GM18508 (cell line): ENCODE results near the gene HLA-DPA1.
"Not testable (repeated sequence)": the region's sequence is repeated elsewhere in the genome, so short reads cannot be mapped to it uniquely, and the experiment has no call there.

ENCODE experiments used
- ATAC-seq: cut with Tn5 transposase; IDR thresholded peaks from one replicate; pipeline ENCODE4 v1.9.1; 2021; ENCODE audit warnings: moderate number of reproducible peaks; ENCODE audit not compliant: insufficient read depth, unreplicated experiment

The HLA-DPA1 gene

DNA sequence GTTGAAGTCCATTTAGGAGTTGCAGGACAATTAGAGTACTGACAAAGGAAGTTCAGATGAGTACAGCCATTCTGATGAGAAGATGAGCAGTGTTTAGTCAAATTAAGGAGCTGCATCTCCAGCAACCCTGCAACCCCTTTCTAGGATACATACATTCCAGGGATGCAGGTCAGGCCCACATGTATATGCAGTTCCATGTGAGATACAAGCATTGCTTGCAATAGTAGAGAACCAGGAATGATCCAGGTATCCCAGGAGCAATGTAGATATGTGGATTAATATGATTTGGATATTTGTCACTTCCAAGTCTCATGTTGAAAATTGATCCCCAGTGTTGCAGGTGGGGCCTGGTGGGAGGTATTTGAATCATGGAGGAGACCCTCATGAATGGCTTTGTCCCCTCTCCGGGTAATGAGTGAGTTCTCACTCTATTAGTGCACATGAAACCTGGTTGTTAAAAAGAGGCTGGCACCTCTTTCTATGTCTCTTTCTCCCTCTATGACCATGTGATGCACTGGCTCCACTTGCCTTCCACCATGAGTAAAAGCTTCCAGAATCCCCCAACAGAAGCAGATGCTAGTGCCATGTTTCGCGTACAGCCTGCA, 6.4 kb downstream of the HLA-DPA1 start:
- no peak for ATAC-seq

DNA sequence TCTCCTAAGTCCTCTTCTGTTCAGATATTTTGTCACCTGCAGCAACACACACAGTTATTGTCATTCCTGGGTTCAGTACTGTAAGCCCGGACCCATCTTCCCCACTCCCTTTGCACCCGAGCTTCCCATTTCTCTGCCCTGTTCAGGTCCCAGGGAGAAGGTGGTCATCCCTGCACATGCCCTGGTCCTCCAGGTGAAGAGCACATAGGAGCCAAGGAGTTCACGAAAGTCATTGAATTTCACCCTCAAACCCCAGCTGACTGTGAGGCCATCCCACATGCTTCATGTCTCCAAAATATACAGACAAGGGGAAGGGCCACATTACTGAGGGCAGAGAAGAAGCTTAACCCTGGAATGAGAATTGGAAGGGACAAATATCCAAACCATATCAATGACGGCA, 8.1 kb downstream of the HLA-DPA1 start:
- no peak for ATAC-seq

DNA sequence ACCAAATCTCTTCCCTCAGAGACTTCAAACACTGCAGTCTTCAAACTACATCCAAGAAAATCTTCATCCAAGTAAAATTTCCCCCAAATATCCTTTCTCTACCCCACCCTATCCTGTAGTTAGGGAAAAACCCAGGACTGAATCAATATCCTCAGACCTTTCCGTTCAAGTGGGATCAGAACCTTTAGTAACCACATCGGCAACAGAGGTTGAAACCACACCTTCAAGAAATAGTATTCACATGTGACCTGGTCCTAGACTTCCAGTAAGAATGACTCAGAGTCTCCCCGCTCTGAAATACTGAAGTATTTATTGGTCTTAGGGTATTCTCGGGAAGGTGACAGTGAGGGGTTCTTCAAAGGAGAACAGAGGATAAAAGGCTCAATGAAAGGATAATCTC, 8.7 kb downstream of the HLA-DPA1 start:
- no peak for ATAC-seq

DNA sequence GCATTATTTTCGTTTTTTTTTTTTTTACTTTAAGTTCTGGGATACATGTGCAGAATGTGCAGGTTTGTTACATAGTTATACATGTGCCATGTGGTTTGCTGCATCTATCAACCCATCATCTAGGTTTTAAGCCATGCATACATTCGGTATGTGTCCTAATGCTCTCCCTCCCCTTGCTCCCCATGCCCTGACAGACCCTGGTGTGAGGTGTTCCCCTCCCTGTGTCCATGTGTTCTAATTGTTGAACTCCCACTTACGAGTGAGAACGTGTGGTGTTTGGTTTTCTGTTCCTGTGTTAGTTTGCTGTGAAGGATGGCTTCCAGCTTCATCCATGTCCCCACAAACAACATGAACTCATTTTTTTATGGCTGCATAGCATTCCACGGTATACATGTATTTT, 10.0 kb downstream of the HLA-DPA1 start:
- not testable (repeated sequence) for ATAC-seq

- no peak for ATAC-seq
Measured at GRCh38 chr6:33061987-33062386, 11.5 kb downstream of the HLA-DPA1 start.

DNA sequence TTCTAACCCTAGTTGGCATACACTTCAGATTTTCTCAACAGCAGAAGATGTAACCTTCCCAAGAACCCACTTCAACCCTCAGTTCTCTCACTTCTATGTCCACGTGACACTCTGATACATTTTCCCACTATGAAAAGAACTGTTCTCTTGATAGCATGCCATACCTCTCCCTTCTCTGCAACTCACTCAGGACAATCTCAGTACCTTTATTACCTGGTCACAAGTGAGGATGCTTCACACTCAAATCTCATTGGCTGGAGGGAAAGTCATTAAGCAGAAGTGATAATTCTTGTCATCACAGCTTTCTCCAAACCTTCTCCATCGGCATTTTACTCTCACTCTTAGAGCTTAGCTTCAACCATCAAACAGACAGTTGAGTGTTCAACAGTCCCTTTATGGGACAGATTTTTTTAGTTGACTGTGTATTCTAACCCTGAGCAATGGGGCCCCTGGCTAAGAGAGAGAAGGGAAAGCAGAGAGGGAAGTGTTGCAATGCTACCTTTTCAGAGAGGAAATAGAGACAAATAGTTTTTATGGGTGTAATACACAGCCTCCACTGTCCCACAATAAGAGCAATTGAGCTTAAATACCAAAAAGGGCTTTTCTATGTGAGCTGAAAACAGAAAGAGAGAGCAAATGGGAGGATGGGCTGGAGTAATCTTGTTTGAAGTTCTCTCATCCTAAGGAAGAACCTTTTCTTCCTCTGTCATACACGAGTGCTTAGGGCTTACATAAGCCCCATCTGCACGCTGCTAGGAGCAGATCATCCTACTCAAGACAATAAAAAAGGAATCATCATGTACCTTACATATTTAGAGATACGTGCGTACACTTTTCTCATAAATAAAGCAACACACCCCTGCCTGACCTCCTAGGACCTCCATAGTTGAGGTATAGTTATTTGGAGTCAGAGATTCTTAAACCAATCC, 16.0 kb downstream of the HLA-DPA1 start:
- no peak for ATAC-seq

DNA sequence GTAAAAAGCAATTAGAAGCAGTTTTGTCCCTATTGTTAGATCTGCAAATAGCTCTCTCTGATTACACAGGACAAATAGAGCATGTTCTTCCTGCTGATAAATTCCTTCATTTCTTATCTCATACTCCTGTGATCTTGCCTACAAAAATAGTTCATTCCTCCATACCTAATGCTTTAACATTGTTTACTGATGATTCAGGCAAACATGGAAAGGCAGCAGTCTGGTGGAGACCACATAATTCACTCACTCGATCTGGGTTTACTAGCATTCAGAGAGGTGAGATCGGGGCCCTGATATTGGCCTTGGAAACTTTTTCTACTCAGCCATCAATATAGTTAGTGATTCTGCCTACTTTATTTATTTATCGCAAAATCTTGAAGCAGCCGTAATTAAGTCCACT, 20.2 kb downstream of the HLA-DPA1 start:
- ATAC-seq, result no peak

GRCh38 chr6:33052627-33053026, 20.8 kb downstream of the HLA-DPA1 start:
- ATAC-seq, result no peak

- no peak for ATAC-seq
Measured at GRCh38 chr6:33050014-33050810, 23.2 kb downstream of the HLA-DPA1 start.

DNA sequence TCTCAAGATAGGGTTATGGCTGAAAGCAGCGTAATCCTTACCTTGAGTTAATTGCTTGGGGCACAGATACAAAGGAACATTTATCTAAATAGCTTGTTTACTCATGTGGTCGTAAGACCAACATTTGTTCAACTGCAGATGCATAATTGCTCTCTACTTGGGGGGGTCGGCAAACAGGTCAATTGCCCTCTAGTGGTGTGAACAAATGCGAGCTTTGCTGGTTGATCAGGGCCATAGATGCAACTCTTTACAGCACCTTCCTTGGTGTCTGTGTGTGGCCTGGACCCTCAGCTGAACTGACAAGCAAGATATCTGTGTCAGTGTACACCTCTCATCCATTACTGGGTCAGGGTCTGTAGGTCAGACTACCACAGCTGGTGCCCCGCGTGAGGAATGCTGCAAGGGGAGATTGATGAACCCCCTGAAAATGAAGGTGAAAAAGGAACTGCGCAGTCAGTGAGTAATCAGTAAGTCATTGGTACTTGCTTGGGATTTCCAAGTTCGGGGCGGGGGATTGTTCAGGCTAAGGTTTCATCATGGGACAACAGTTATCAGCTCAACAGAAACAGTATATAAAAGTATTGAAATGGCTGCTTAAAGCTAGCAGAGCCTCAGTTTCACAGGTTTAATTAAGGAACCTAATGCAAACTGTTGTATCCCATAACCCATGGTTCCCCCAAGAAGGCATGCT, 24.0 kb downstream of the HLA-DPA1 start:
- ATAC-seq, result no peak

- no peak for ATAC-seq
Measured at GRCh38 chr6:33040157-33040556, 33.3 kb downstream of the HLA-DPA1 start.

DNA sequence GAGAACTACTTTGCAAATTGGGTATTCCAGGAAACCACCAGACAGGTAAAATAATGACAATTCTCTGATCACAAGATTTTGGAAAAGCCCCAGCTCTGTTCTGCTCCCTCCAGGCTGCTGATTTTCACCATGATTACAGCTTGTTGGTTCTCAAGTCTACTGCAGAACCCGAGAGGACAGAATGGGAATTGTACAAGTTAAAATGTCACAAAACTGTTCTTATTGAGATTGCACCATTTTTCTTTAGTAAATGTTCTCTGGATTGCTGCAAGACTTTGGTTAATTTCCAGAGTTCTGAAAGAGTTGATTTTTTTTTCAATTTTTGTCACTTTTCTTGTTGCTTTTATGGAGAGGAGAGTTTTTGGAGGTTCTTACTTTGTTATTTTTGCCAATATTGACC, 36.9 kb downstream of the HLA-DPA1 start:
- ATAC-seq, result no peak

- no peak for ATAC-seq
Measured at GRCh38 chr6:33034554-33034953, 38.9 kb downstream of the HLA-DPA1 start.

DNA sequence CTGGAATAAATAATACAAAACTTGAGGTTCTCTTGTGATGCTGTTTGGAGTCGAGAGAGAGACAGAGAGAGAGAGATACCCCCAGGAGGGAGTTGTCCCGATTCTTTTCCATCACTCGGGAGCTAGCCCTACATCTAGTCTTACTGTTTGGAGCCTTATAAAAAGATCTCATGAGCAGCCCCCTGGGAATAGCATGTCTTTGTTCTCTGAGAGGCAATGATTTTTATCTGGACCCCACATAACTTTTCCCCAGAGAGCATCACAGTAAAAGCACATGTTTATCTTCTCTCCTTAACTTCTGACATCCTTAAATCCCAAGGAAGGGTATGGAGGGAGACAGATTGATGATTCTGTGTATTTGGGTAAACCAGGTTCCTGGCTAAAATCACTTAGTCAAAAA, 43.2 kb downstream of the HLA-DPA1 start:
- ATAC-seq, result no peak

DNA sequence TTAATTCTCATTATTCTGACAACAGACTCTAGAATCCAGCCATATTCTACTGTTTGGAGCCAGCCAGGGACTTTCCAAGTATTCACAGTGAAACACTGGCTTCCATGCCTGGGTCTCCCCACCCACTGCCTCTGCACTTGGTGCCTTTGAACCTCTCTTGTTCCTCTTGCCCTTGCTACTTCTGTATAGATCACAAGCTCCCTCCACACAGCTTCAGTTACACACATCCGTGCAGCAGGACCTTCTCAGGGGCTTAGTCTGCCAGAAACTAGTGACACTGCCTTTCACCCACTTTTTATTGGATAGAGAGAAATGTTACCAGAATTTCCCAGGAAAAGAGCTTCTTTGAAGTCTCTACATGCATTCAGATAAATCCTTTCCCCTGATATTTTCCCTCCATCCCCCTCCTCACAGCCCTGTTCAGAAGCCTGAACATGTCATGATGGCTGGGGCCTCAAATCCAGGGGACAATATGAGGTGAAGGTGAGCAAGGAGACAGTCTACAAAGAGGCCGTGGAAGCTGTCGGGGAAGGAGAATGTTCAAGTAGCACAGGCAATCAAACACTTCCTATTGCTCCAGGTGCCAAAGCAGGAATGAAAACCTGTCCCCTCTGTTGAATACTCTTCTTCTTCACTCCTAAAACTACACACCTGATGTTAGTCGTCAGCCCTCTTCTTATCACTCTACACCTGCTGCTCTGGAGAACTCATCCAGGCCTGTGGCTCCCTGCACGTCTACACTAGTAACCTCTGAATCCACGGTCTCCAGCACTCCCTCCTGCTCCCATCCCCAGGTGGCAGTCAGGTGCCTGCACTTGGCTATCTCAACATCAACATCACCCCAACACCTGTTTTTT, 43.9 kb downstream of the HLA-DPA1 start:
- no peak for ATAC-seq

DNA sequence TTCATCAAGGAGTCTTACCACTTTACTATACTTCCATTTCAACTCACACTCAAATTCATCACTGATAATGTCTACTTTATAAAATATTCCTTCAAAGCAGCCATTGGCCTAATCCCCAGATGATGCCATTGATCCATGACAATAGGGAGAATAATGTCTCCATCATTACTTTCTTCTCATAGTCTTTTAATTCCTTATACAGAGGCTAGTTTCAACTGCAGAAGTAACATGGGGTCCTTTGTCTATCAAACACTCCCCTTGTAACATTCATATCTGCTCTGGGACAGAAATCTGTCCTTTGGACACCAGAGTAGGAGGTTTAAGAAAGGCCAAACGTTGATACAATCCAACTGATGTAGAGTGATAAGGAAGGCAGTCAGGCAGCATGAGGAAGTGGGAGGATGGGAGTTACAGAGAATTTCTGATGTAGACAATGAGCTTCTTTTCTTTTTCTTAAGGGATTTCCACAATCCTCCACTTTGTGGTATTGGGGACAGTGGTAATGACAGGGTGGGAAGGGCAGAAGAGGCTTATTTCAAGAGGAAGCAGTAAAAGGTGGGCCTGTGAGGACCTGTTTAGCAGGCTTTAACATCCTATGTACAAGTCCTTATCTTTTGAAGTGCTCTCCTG, 45.1 kb downstream of the HLA-DPA1 start:
- ATAC-seq, result no peak

- ATAC-seq, result no peak
Measured at GRCh38 chr6:33024521-33024920, 48.9 kb downstream of the HLA-DPA1 start.

- ATAC-seq, result no peak
Measured at GRCh38 chr6:33023536-33023935, 49.9 kb downstream of the HLA-DPA1 start.

GRCh38 chr6:33021917-33022316, 51.5 kb downstream of the HLA-DPA1 start:
- ATAC-seq, result no peak
